Liver (tissue), 3 donors: ENCODE measurements around the gene FITM2.

Experiments
- CTCF ChIP-seq: fragments of 150-350 bp; IDR thresholded peaks from 2 replicates; pipeline ENCODE4 v1.5.1; 2017; ENCODE audit warnings: improper control_type of control experiment, low read depth, low read length; ENCODE audit not compliant: missing input control
- HNF4G ChIP-seq: IDR thresholded peaks from 2 replicates; pipeline ENCODE4 v1.6.1; 2016; ENCODE audit warnings: antibody characterized with exemption
- MAX ChIP-seq: IDR thresholded peaks from 2 replicates; pipeline ENCODE4 v1.6.1; 2016; ENCODE audit warnings: antibody characterized with exemption
- RAD21 ChIP-seq, 2 donors: IDR thresholded peaks; 2 replicates each; pipeline ENCODE4 v1.6.1; 2016; ENCODE audit warnings: antibody characterized with exemption in 2 of 2, mild to moderate bottlenecking in 2 of 2
- REST ChIP-seq: IDR thresholded peaks from 2 replicates; pipeline ENCODE4 v1.6.1; 2016; ENCODE audit warnings: antibody characterized with exemption, mild to moderate bottlenecking
- donor health status: healthy.
- donor health status: healthy.

- no peak for TF ChIP-seq RAD21 (IDR thresholded peaks at IDR 0.05)
- no peak for TF ChIP-seq REST
- TF ChIP-seq CTCF = no peak
- no peak for TF ChIP-seq HNF4G
- no peak for TF ChIP-seq MAX
These were observed 23.5 kb downstream of the FITM2 start for GRCh38 chr20:44287272-44288097.
